GM23338 (cell line): ENCODE results near the gene RGS6. TPM values are rescaled to one million over a fixed set of nuclear protein-coding genes. Genes with fewer than 3 reads are reported as not detected.

Experiments used
- ATAC-seq: fragments of 200-7000 bp; cut with Tn5 transposase; 3 replicates; pipeline ENCODE4 v1.9.1; 2020
- DNase-seq: peaks from one replicate; pipeline ENCODE4 v3.0.0-alpha.2; 2015; ENCODE audit warnings: low spot score
- H2AFZ ChIP-seq: fragments of 200-600 bp; sonication (generic); 2 replicates; pipeline ENCODE4 v1.8.0; 2016; ENCODE audit warnings: antibody characterized with exemption, mild to moderate bottlenecking, moderate library complexity
- H3F3A ChIP-seq: fragments of 200-600 bp; sonication (generic); replicated peaks from 2 replicates; pipeline ENCODE4 v1.8.0; 2017; ENCODE audit warnings: antibody characterized with exemption, mixed run types, low read depth
- H3K27ac ChIP-seq: fragments of 200-600 bp; sonication (generic); 2 replicates; pipeline ENCODE4 v1.6.1; 2016; ENCODE audit warnings: low read depth
- H3K27me3 ChIP-seq: fragments of 200-600 bp; sonication (generic); 2 replicates; pipeline ENCODE4 v1.8.0; 2016; ENCODE audit warnings: mild to moderate bottlenecking, mixed run types, moderate library complexity; ENCODE audit not compliant: insufficient read depth
- H3K36me3 ChIP-seq: fragments of 200-600 bp; sonication (generic); 2 replicates; pipeline ENCODE4 v1.8.0; 2016; ENCODE audit warnings: mild to moderate bottlenecking; ENCODE audit not compliant: insufficient read depth
- H3K4me1 ChIP-seq: fragments of 200-600 bp; sonication (generic); 2 replicates; pipeline ENCODE4 v1.8.0; 2016; ENCODE audit warnings: mild to moderate bottlenecking, moderate library complexity; ENCODE audit not compliant: insufficient read depth
- H3K4me2 ChIP-seq: fragments of 200-600 bp; sonication (generic); 2 replicates; pipeline ENCODE4 v1.7.1; 2017; ENCODE audit warnings: mixed run types
- H3K4me3 ChIP-seq: fragments of 200-600 bp; sonication (generic); 2 replicates; pipeline ENCODE4 v1.6.1; 2016; ENCODE audit warnings: mixed run types
- H3K79me2 ChIP-seq: fragments of 200-600 bp; sonication (generic); replicated peaks from 2 replicates; pipeline ENCODE4 v1.8.0; 2017; ENCODE audit warnings: mild to moderate bottlenecking; ENCODE audit not compliant: insufficient read depth
- H3K9me2 ChIP-seq: fragments of 200-600 bp; sonication (generic); 2 replicates; pipeline ENCODE4 v1.8.0; 2017; ENCODE audit not compliant: insufficient read depth
- H4K20me1 ChIP-seq: fragments of 200-600 bp; sonication (generic); replicated peaks from 2 replicates; pipeline ENCODE4 v1.8.0; 2017; ENCODE audit warnings: mild to moderate bottlenecking; ENCODE audit not compliant: insufficient read depth
- H3K27ac Mint-ChIP-seq: 2 replicates; pipeline ENCODE4 v1.8.0; 2020; ENCODE audit warnings: inconsistent platforms, mild to moderate bottlenecking, moderate library complexity, mixed read lengths
- H3K27me3 Mint-ChIP-seq: 3 replicates; pipeline ENCODE4 v1.8.0; 2022; ENCODE audit warnings: low read depth, mild to moderate bottlenecking, moderate library complexity, mixed read lengths, inconsistent platforms; ENCODE audit not compliant: insufficient read depth, poor library complexity
- H3K36me3 Mint-ChIP-seq: 3 replicates; pipeline ENCODE4 v1.8.0; 2021; ENCODE audit warnings: low read depth, mild to moderate bottlenecking, inconsistent platforms, moderate library complexity, mixed read lengths
- H3K4me1 Mint-ChIP-seq: 3 replicates; pipeline ENCODE4 v1.8.0; 2020; ENCODE audit warnings: mild to moderate bottlenecking, inconsistent platforms, mixed read lengths
- H3K4me3 Mint-ChIP-seq: 3 replicates; pipeline ENCODE4 v1.8.0; 2021; ENCODE audit warnings: moderate library complexity, mild to moderate bottlenecking, inconsistent platforms, mixed read lengths
- H3K9me3 Mint-ChIP-seq: 3 replicates; pipeline ENCODE4 v1.8.0; 2020; ENCODE audit warnings: moderate library complexity, mild to moderate bottlenecking, inconsistent platforms, mixed read lengths
- CREB1 ChIP-seq: fragments of 250-450 bp; sonication (Bioruptor Pico); IDR thresholded peaks from 2 replicates; pipeline ENCODE4 v1.5.0; 2020; ENCODE audit warnings: low read depth, mild to moderate bottlenecking, moderate library complexity
- EZH2 ChIP-seq: fragments of 200-600 bp; sonication (generic); IDR thresholded peaks from one replicate; pipeline ENCODE4 v1.8.0; 2017; ENCODE audit warnings: antibody characterized with exemption, mild to moderate bottlenecking, low read depth; ENCODE audit not compliant: unreplicated experiment
- EZH2phosphoT487 ChIP-seq: fragments of 200-600 bp; sonication (generic); IDR thresholded peaks from one replicate; pipeline ENCODE4 v1.8.1; 2018; ENCODE audit warnings: antibody characterized with exemption; ENCODE audit not compliant: unreplicated experiment
- JUNB ChIP-seq: IDR thresholded peaks from one replicate; pipeline ENCODE4 v1.6.1; 2016; ENCODE audit warnings: antibody characterized with exemption; ENCODE audit not compliant: unreplicated experiment
- NANOG ChIP-seq: IDR thresholded peaks from 2 replicates; pipeline ENCODE4 v1.6.1; 2016; ENCODE audit warnings: antibody characterized with exemption, borderline replicate concordance
- POLR2AphosphoS5 ChIP-seq: IDR thresholded peaks from 2 replicates; pipeline ENCODE4 v1.6.1; 2016; ENCODE audit warnings: antibody characterized with exemption, low read depth
- STAT1 ChIP-seq: IDR thresholded peaks from one replicate; pipeline ENCODE4 v1.6.1; 2016; ENCODE audit warnings: antibody characterized with exemption; ENCODE audit not compliant: unreplicated experiment
- ZNF114 ChIP-seq: fragments of 250-450 bp; sonication (Bioruptor Pico); IDR thresholded peaks from 2 replicates; pipeline ENCODE4 v1.5.0; 2020; ENCODE audit warnings: mild to moderate bottlenecking, moderate library complexity
- ZNF331 ChIP-seq: fragments of 250-450 bp; sonication (Bioruptor Pico); IDR thresholded peaks from 2 replicates; pipeline ENCODE4 v1.5.0; 2020; ENCODE audit warnings: low read depth, mild to moderate bottlenecking, moderate library complexity
- polyA plus RNA-seq: library from polyadenylated mRNA; unstranded; fragments of >200 nt; fragmentation: Nextera tagmentation; extraction: Ambion mirVana; gene quantifications from 2 replicates; pipeline ENCODE4 v1.2.1, GENCODE V29; 2016
- total RNA-seq: library from RNA; depleted of rRNA; stranded (reverse); fragments of >200 nt; shearing (Covaris generic); gene quantifications from 2 replicates; pipeline ENCODE4 v1.2.3, GENCODE V29; 2014
- TF ChIP-seq, protein P1 (sequence below): IDR thresholded peaks from 2 replicates; pipeline ENCODE4 v1.6.1; 2016; ENCODE audit warnings: antibody characterized with exemption
- TF ChIP-seq, protein P2 (sequence below): IDR thresholded peaks from one replicate; pipeline ENCODE4 v1.6.1; 2018; ENCODE audit warnings: antibody characterized with exemption; ENCODE audit not compliant: unreplicated experiment
- TF ChIP-seq, protein P3 (sequence below): fragments of 250-450 bp; sonication (Bioruptor Pico); IDR thresholded peaks from 2 replicates; pipeline ENCODE4 v1.5.0; 2020; ENCODE audit warnings: mild to moderate bottlenecking, moderate library complexity
- TF ChIP-seq, protein P4 (sequence below), 2 experiments: fragments of 200-600 bp in 1 of 2; sonication (generic) in 1 of 2; conservative IDR thresholded peaks; 2 replicates each; pipeline versions ENCODE4 v1.5.1 to v1.6.1; 2016 to 2017; ENCODE audit warnings: antibody characterized with exemption in 2 of 2, low read depth in 2 of 2, mild to moderate bottlenecking in 2 of 2, moderate library complexity in 1 of 2

Gene RGS6
- total and polyA plus RNA-seq, 2 experiments from 2014 or later: 0.66 to 0.83 TPM

DNA sequence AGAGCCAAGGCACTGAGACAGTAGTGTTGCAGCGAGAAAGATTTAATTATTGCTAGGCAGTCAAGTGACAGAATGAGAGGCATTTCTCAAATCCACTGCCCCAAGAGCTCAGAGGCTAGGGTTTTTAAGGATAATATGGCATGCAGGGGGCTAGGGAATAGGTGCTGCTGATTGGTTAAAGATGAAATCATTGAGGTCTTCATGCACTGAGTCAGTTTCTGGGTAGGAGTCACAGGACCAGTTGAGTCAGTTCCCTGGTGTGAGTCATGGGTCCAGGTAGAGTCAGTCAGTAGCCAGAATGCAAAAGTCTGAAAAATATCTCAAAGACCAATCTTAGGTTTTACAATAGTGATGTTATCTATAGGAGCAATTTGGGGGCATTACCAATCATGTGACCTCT, 323.8 kb downstream of the RGS6 start:
- no peaks in the 10 kb centered on the region for H3K79me2 ChIP-seq
- H3K27me3 Mint-ChIP-seq: peaks cover 5% of the 10 kb centered on the region
- H4K20me1 ChIP-seq: no peaks in the 10 kb centered on the region
- peaks cover 31% of the 10 kb centered on the region for H3K36me3 Mint-ChIP-seq
- H3K4me2 ChIP-seq: no peak overlapping the region
- no peak overlapping the region for H3K27ac Mint-ChIP-seq
- peaks cover 23% of the 10 kb centered on the region for H3K4me1 ChIP-seq
- H3K4me3 Mint-ChIP-seq: no peak overlapping the region
- no peak for TF ChIP-seq JUNB
- no peak for TF ChIP-seq EZH2
- no peak for TF ChIP-seq CREB1 (CRISPR knock-in tag)
- no peak for TF ChIP-seq POLR2AphosphoS5
- TF ChIP-seq, protein P1, sequence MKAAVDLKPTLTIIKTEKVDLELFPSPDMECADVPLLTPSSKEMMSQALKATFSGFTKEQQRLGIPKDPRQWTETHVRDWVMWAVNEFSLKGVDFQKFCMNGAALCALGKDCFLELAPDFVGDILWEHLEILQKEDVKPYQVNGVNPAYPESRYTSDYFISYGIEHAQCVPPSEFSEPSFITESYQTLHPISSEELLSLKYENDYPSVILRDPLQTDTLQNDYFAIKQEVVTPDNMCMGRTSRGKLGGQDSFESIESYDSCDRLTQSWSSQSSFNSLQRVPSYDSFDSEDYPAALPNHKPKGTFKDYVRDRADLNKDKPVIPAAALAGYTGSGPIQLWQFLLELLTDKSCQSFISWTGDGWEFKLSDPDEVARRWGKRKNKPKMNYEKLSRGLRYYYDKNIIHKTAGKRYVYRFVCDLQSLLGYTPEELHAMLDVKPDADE: no peak
- TF ChIP-seq, protein P2, sequence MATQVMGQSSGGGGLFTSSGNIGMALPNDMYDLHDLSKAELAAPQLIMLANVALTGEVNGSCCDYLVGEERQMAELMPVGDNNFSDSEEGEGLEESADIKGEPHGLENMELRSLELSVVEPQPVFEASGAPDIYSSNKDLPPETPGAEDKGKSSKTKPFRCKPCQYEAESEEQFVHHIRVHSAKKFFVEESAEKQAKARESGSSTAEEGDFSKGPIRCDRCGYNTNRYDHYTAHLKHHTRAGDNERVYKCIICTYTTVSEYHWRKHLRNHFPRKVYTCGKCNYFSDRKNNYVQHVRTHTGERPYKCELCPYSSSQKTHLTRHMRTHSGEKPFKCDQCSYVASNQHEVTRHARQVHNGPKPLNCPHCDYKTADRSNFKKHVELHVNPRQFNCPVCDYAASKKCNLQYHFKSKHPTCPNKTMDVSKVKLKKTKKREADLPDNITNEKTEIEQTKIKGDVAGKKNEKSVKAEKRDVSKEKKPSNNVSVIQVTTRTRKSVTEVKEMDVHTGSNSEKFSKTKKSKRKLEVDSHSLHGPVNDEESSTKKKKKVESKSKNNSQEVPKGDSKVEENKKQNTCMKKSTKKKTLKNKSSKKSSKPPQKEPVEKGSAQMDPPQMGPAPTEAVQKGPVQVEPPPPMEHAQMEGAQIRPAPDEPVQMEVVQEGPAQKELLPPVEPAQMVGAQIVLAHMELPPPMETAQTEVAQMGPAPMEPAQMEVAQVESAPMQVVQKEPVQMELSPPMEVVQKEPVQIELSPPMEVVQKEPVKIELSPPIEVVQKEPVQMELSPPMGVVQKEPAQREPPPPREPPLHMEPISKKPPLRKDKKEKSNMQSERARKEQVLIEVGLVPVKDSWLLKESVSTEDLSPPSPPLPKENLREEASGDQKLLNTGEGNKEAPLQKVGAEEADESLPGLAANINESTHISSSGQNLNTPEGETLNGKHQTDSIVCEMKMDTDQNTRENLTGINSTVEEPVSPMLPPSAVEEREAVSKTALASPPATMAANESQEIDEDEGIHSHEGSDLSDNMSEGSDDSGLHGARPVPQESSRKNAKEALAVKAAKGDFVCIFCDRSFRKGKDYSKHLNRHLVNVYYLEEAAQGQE: no peak
- TF ChIP-seq, protein P3, sequence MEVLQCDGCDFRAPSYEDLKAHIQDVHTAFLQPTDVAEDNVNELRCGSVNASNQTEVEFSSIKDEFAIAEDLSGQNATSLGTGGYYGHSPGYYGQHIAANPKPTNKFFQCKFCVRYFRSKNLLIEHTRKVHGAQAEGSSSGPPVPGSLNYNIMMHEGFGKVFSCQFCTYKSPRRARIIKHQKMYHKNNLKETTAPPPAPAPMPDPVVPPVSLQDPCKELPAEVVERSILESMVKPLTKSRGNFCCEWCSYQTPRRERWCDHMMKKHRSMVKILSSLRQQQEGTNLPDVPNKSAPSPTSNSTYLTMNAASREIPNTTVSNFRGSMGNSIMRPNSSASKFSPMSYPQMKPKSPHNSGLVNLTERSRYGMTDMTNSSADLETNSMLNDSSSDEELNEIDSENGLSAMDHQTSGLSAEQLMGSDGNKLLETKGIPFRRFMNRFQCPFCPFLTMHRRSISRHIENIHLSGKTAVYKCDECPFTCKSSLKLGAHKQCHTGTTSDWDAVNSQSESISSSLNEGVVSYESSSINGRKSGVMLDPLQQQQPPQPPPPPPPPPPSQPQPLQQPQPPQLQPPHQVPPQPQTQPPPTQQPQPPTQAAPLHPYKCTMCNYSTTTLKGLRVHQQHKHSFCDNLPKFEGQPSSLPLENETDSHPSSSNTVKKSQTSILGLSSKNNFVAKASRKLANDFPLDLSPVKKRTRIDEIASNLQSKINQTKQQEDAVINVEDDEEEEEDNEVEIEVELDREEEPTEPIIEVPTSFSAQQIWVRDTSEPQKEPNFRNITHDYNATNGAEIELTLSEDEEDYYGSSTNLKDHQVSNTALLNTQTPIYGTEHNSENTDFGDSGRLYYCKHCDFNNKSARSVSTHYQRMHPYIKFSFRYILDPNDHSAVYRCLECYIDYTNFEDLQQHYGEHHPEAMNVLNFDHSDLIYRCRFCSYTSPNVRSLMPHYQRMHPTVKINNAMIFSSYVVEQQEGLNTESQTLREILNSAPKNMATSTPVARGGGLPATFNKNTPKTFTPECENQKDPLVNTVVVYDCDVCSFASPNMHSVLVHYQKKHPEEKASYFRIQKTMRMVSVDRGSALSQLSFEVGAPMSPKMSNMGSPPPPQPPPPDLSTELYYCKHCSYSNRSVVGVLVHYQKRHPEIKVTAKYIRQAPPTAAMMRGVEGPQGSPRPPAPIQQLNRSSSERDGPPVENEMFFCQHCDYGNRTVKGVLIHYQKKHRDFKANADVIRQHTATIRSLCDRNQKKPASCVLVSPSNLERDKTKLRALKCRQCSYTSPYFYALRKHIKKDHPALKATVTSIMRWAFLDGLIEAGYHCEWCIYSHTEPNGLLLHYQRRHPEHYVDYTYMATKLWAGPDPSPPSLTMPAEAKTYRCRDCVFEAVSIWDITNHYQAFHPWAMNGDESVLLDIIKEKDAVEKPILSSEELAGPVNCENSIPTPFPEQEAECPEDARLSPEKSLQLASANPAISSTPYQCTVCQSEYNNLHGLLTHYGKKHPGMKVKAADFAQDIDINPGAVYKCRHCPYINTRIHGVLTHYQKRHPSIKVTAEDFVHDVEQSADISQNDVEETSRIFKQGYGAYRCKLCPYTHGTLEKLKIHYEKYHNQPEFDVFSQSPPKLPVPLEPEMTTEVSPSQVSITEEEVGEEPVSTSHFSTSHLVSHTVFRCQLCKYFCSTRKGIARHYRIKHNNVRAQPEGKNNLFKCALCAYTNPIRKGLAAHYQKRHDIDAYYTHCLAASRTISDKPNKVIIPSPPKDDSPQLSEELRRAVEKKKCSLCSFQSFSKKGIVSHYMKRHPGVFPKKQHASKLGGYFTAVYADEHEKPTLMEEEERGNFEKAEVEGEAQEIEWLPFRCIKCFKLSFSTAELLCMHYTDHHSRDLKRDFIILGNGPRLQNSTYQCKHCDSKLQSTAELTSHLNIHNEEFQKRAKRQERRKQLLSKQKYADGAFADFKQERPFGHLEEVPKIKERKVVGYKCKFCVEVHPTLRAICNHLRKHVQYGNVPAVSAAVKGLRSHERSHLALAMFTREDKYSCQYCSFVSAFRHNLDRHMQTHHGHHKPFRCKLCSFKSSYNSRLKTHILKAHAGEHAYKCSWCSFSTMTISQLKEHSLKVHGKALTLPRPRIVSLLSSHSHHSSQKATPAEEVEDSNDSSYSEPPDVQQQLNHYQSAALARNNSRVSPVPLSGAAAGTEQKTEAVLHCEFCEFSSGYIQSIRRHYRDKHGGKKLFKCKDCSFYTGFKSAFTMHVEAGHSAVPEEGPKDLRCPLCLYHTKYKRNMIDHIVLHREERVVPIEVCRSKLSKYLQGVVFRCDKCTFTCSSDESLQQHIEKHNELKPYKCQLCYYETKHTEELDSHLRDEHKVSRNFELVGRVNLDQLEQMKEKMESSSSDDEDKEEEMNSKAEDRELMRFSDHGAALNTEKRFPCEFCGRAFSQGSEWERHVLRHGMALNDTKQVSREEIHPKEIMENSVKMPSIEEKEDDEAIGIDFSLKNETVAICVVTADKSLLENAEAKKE: no peak
- TF ChIP-seq EZH2phosphoT487: no peak
- no peak for TF ChIP-seq ZNF331 (CRISPR knock-in tag)
- no peak for TF ChIP-seq STAT1
- no peak for TF ChIP-seq NANOG
- TF ChIP-seq ZNF114 (CRISPR knock-in tag): no peak
- TF ChIP-seq, protein P4, sequence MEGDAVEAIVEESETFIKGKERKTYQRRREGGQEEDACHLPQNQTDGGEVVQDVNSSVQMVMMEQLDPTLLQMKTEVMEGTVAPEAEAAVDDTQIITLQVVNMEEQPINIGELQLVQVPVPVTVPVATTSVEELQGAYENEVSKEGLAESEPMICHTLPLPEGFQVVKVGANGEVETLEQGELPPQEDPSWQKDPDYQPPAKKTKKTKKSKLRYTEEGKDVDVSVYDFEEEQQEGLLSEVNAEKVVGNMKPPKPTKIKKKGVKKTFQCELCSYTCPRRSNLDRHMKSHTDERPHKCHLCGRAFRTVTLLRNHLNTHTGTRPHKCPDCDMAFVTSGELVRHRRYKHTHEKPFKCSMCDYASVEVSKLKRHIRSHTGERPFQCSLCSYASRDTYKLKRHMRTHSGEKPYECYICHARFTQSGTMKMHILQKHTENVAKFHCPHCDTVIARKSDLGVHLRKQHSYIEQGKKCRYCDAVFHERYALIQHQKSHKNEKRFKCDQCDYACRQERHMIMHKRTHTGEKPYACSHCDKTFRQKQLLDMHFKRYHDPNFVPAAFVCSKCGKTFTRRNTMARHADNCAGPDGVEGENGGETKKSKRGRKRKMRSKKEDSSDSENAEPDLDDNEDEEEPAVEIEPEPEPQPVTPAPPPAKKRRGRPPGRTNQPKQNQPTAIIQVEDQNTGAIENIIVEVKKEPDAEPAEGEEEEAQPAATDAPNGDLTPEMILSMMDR (conservative IDR thresholded peaks at IDR 0.05; ENCODE audit: low read depth in 2 of 2): no peak
- H3K27ac ChIP-seq: no peak overlapping the region
- H3K4me1 Mint-ChIP-seq: peaks cover 14% of the 10 kb centered on the region
- ATAC-seq (no peak), DNase-seq (no peak)
- peaks cover 17% of the 10 kb centered on the region for H3K9me2 ChIP-seq
- H3K9me3 Mint-ChIP-seq: peaks cover 23% of the 10 kb centered on the region
- no peaks in the 10 kb centered on the region for H3K27me3 ChIP-seq
- H3K36me3 ChIP-seq: peaks cover 12% of the 10 kb centered on the region
- H3F3A ChIP-seq: no peaks in the 10 kb centered on the region
- H3K4me3 ChIP-seq: no peak overlapping the region
- no peak overlapping the region for H2AFZ ChIP-seq
